Astrocyte of the cerebellum (primary cell): ENCODE data around the gene SMIM31.
A peak's percentile ranks its signal among the peaks of the same experiment; 100 is the strongest.

Experiments
- DNase-seq: peaks from one replicate; pipeline ENCODE4 v3.0.0-alpha.2; 2011; ENCODE audit warnings: low read depth
- H3K4me3 ChIP-seq: 2 replicates; pipeline ENCODE4 v1.5.1; 2011; ENCODE audit warnings: mild to moderate bottlenecking, low read depth, low read length, moderate library complexity
- CTCF ChIP-seq: IDR thresholded peaks from 2 replicates; pipeline ENCODE4 v1.5.1; 2012; ENCODE audit warnings: low read length, low read depth, moderate library complexity, mild to moderate bottlenecking; ENCODE audit errors: missing control alignments
- in situ Hi-C: cut with HindIII; loops from 2 replicates; pipeline ENCODE4 v1.10.0; 2017; ENCODE audit warnings: low sequenced_read_pairs

SMIM31 gene

GRCh38 chr4:164731827-164732474 is 22.0 kb upstream of the SMIM31 start:
- peak; percentile 91 for TF ChIP-seq CTCF
- in situ Hi-C loops: no loop called here
- no peak overlapping the region for H3K4me3 ChIP-seq
- DNase-seq: peak; percentile 22

- H3K4me3 ChIP-seq: no peak overlapping the region
- in situ Hi-C loops: no loop called here
- DNase-seq: no peak
- no peak for TF ChIP-seq CTCF
These were observed 19.4 kb upstream of the SMIM31 start for GRCh38 chr4:164734484-164734883.

- peak; percentile 18 for DNase-seq
- H3K4me3 ChIP-seq: no peak overlapping the region
- in situ Hi-C loops: no loop called here
- no peak for TF ChIP-seq CTCF
These were observed 5.6 kb upstream of the SMIM31 start for GRCh38 chr4:164748375-164748774.

- DNase-seq: no peak
- no peak for TF ChIP-seq CTCF
- in situ Hi-C loops: no loop called here
- no peak overlapping the region for H3K4me3 ChIP-seq
These were observed 1.5 kb downstream of the SMIM31 start for GRCh38 chr4:164755432-164755831.

GRCh38 chr4:164756686-164757085 is 2.8 kb downstream of the SMIM31 start:
- no peak for TF ChIP-seq CTCF
- no peak overlapping the region for H3K4me3 ChIP-seq
- in situ Hi-C loops: no loop called here
- DNase-seq: no peak

GRCh38 chr4:164761241-164761640 is 7.3 kb downstream of the SMIM31 start:
- no peak for TF ChIP-seq CTCF
- in situ Hi-C loops: no loop called here
- H3K4me3 ChIP-seq: no peak overlapping the region
- no peak for DNase-seq

GRCh38 chr4:164761746-164762275 is 7.9 kb downstream of the SMIM31 start:
- in situ Hi-C loops: no loop called here

More at GRCh38 chr4:164761746-164762275, 7.9 kb downstream of the SMIM31 start:
- no peak overlapping the region for H3K4me3 ChIP-seq
- TF ChIP-seq CTCF: no peak
- DNase-seq: no peak
